Small intestine (tissue), 7 donors: Measurements from ENCODE around the gene VDR. TPM values are rescaled to one million over a fixed set of nuclear protein-coding genes. Genes with fewer than 3 reads are reported as not detected.

Experiments used
- DNase-seq, 2 donors: peaks; one replicate each; pipeline versions ENCODE4 v3.0.0 to v3.0.0-alpha.2; 2013
- FAIRE-seq: peaks from 2 replicates; lab custom pipeline; 2012; peaks lifted over from hg19 to GRCh38; lab: Jason Lieb, UNC
- H3K27ac ChIP-seq, 3 donors: one replicate each; pipeline ENCODE4 v1.5.1; 2013; ENCODE audit warnings: low read length in 2 of 3, mild to moderate bottlenecking in 2 of 3, control low read depth in 1 of 3, inconsistent platforms in 1 of 3, low read depth in 1 of 3, moderate library complexity in 1 of 3
- H3K27me3 ChIP-seq, 3 donors: one replicate each; pipeline ENCODE4 v1.6.1; 2013; ENCODE audit warnings: low read length in 3 of 3, inconsistent platforms in 1 of 3; ENCODE audit not compliant: control insufficient read depth in 3 of 3, insufficient read depth in 3 of 3
- H3K36me3 ChIP-seq, 3 donors: one replicate each; pipeline ENCODE4 v1.6.1; 2013; ENCODE audit warnings: low read length in 3 of 3, inconsistent platforms in 1 of 3, low read depth in 1 of 3, mild to moderate bottlenecking in 1 of 3, moderate library complexity in 1 of 3; ENCODE audit not compliant: control insufficient read depth in 3 of 3, insufficient read depth in 2 of 3
- H3K4me1 ChIP-seq, 3 donors: one replicate each; pipeline ENCODE4 v1.6.1; 2013; ENCODE audit warnings: low read length in 2 of 3, inconsistent platforms in 1 of 3, low read depth in 1 of 3, mild to moderate bottlenecking in 1 of 3, moderate library complexity in 1 of 3; ENCODE audit not compliant: control insufficient read depth in 3 of 3, insufficient read depth in 2 of 3
- H3K4me3 ChIP-seq, 3 donors: one replicate each; pipeline ENCODE4 v1.5.1; 2013; ENCODE audit warnings: low read length in 3 of 3, control low read depth in 1 of 3, inconsistent platforms in 1 of 3, low read depth in 1 of 3, mild to moderate bottlenecking in 1 of 3, moderate library complexity in 1 of 3
- H3K9me3 ChIP-seq, 2 donors: one replicate each; pipeline ENCODE4 v1.6.1; 2013; ENCODE audit warnings: low read depth in 1 of 2, low read length in 1 of 2; ENCODE audit not compliant: control insufficient read depth in 2 of 2, insufficient read depth in 1 of 2
- WGBS, 3 donors: extraction: QIAGEN DNeasy Blood & Tissue Kit; methylation state at CpG; one replicate each; pipeline ENCODE4 v1.1.7; 2013; 5-methylcytosine and 5-hydroxymethylcytosine counted together
- polyA plus RNA-seq, 4 donors: library from polyadenylated mRNA; stranded (reverse) in 3 of 4; unstranded in 1 of 4; fragments of 200-250 nt in 3 of 4; fragments of 120-200 nt in 1 of 4; gene quantifications; one replicate each; pipeline versions ENCODE4 v1.2.1 to v1.2.3, GENCODE V29; 2013
- donor health status: healthy with polysubstance abuse.
- donor health status: control.
- donor health status: control.
- donor health status: Bipolar disorder and iron deficiency.
- donor health status: healthy.

Gene VDR
- polyA plus RNA-seq, 4 donors = 16.6 to 61.0 (median 41.9) TPM

- FAIRE-seq = no peak
- WGBS, 3 donors = 50 to 78% (median 65%) methylated on average over 10 of the region's 10 CpGs
Observed at GRCh38 chr12:47878918-47879481, 25.8 kb downstream of the VDR start.

GRCh38 chr12:47878293-47878917 is 26.4 kb downstream of the VDR start:
- Histone ChIP-seq H3K9me3 (no peaks in the 10 kb centered on the region), H3K4me1 (peaks cover 6 to 33% (median 7%) of the 10 kb centered on the region in 3 donors), H3K36me3 (peaks cover 0 to 33% (median 5%) of the 10 kb centered on the region in 3 donors), H3K27ac (peak overlapping the region in 1 of 3 donors; percentile 9), H3K27me3 (no peaks in the 10 kb centered on the region), H3K4me3 (no peak overlapping the region)
- no peak for FAIRE-seq
- 80 to 88% (median 82%) methylated on average over 7 of the region's 7 CpGs for WGBS, 3 donors
- DNase-seq = no peak

More at GRCh38 chr12:47878918-47879481, 25.8 kb downstream of the VDR start:
- no peaks in the 10 kb centered on the region for H3K9me3 ChIP-seq
- H3K4me1 ChIP-seq = peaks cover 7 to 34% (median 12%) of the 10 kb centered on the region in 3 donors
- H3K36me3 ChIP-seq = peaks cover 0 to 37% (median 5%) of the 10 kb centered on the region in 3 donors
- no peak overlapping the region for H3K4me3 ChIP-seq
- H3K27me3 ChIP-seq = no peaks in the 10 kb centered on the region
- H3K27ac ChIP-seq = no peak overlapping the region
- DNase-seq = peak in 1 of 2 donors; percentile 58

GRCh38 chr12:47877081-47877480 is 27.7 kb downstream of the VDR start:
- DNase-seq = no peak
- H3K4me3 ChIP-seq = no peak overlapping the region
- WGBS, 3 donors = 55 to 73% (median 69%) methylated on average over 4 of the region's 4 CpGs
- H3K27ac ChIP-seq = no peak overlapping the region
- peaks cover 0 to 32% (median 5%) of the 10 kb centered on the region in 3 donors for H3K36me3 ChIP-seq
- H3K9me3 ChIP-seq = no peaks in the 10 kb centered on the region
- peaks cover under 1 to 19% (median 4%) of the 10 kb centered on the region in 3 donors for H3K4me1 ChIP-seq
- FAIRE-seq = no peak
- no peaks in the 10 kb centered on the region for H3K27me3 ChIP-seq

- Histone ChIP-seq H3K27me3 (no peaks in the 10 kb centered on the region), H3K36me3 (peaks cover 0 to 32% (median 5%) of the 10 kb centered on the region in 3 donors)
- no peak for FAIRE-seq
Observed at GRCh38 chr12:47876440-47876960, 28.3 kb downstream of the VDR start.

DNA sequence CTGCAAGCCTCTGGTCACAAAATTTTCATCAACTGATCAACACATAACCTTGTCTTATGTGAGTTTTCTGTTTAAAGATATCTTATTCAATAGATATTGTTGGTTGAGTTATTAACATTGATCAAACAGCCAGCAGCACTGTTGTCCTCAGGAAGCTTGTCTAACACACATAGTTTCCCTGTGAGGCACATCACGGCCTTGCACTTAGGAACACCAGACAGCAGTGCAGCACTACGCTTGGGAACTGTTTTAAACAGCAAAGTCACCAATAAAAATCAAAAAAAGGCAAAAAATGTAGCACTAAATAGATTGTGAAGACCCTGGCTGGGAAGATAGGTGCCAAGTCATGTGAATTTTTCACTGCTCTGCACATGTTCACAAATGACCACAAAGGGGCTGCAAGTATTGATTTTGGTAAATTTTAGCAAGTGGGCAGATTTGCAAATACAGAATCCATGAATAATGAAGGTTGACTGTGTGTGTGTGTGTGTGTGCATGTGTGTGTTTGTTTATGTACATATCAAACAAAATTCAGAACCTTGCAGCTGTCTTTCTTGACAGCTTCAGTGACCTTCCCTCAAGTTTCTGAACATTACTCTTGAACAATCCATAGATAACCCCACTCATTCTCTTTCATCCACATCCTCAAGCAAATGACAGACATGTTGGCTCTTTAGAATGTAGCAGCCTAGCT is 28.9 kb downstream of the VDR start:
- Histone ChIP-seq H3K27ac (no peak overlapping the region), H3K4me1 (peaks cover 0 to 14% (median 4%) of the 10 kb centered on the region in 3 donors), H3K4me3 (no peak overlapping the region), H3K9me3 (no peaks in the 10 kb centered on the region), H3K36me3 (peaks cover 0 to 32% (median 6%) of the 10 kb centered on the region in 3 donors), H3K27me3 (no peaks in the 10 kb centered on the region)
- DNase-seq (no peak), FAIRE-seq (no peak)
- 69 to 83% (median 83%) methylated on average over 2 of the region's 2 CpGs for WGBS, 3 donors

More at GRCh38 chr12:47876440-47876960, 28.3 kb downstream of the VDR start:
- Histone ChIP-seq H3K9me3 (no peaks in the 10 kb centered on the region), H3K4me1 (peaks cover 0 to 14% (median 4%) of the 10 kb centered on the region in 3 donors), H3K4me3 (no peak overlapping the region), H3K27ac (no peak overlapping the region)
- DNase-seq = no peak

DNA sequence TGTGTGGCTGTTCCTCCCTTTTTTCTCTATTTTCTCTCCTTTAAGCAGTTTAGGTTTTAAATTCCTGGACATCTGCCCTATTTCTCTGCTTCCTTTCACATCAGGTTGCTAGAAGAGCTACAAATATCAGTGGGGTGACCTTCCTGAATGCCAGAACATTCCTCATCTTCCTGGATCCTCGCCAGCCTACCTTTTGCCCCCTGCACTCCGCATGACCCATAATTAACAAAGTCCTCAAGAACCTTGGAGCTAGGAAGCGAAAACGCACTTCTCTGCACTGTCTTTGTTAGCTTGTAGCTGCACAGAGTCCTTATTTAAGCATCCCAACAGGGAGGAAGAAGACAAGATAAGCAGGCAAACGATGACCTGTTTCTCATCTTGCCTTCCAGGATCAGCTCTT is 30.5 kb downstream of the VDR start:
- H3K36me3 ChIP-seq = peaks cover 0 to 30% (median 9%) of the 10 kb centered on the region in 3 donors
- no peak overlapping the region for H3K4me3 ChIP-seq
- no peak for FAIRE-seq
- no peaks in the 10 kb centered on the region for H3K9me3 ChIP-seq
- no peaks in the 10 kb centered on the region for H3K27me3 ChIP-seq
- 31 to 56% (median 42%) methylated on average over 5 of the region's 5 CpGs for WGBS, 3 donors
- DNase-seq = peak; percentile 84 to 85
- peaks cover 0 to 14% (median 2%) of the 10 kb centered on the region in 3 donors for H3K4me1 ChIP-seq
- H3K27ac ChIP-seq = peak overlapping the region; percentile 27 to 54 (median 52)

DNA sequence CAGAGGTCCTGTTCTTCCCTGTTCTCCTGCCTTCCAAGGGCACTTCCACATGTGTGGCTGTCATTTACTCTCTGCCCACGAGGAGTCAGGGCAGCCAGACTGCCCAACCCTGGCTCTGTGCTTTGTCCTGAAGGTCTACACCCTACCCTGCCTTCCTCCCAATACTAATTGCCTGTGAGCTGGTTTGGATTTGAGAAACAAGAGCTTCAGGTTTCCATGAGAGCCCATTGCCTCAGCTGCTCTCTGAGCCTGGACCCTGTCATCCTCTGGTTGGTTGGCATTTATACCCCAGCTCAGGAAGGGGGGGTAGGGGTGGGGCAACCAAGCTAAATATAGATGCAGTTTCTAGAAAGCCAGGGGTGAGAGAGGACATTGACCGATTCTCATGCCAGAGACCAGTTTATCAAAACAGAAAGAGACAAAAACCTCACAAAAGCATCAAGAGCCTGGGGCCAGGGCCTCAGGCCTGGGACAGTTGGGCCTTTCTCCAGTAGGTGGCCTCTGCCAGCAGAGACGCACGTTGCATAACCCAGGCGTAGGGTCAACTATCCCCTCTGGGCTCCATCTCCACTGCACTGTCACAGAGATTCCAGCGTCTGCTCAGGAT is 34.5 kb downstream of the VDR start:
- peaks cover 0 to 14% (median 0%) of the 10 kb centered on the region in 3 donors for H3K4me1 ChIP-seq
- peak overlapping the region in 2 of 3 donors; percentile 13 to 70 for H3K27ac ChIP-seq
- no peaks in the 10 kb centered on the region for H3K9me3 ChIP-seq
- peak; percentile 32 to 68 for DNase-seq
- 38 to 41% (median 39%) methylated on average over 6 of the region's 6 CpGs for WGBS, 3 donors
- no peaks in the 10 kb centered on the region for H3K27me3 ChIP-seq
- no peak overlapping the region for H3K4me3 ChIP-seq
- peaks cover 0 to 23% (median 11%) of the 10 kb centered on the region in 3 donors for H3K36me3 ChIP-seq
- FAIRE-seq = no peak

- no peak for FAIRE-seq
- no peak overlapping the region for H3K4me3 ChIP-seq
- 62 to 66% (median 62%) methylated on average over 8 of the region's 8 CpGs for WGBS, 3 donors
- H3K27me3 ChIP-seq = no peaks in the 10 kb centered on the region
- peaks cover 0 to under 1% (median 0%) of the 10 kb centered on the region in 3 donors for H3K4me1 ChIP-seq
- H3K27ac ChIP-seq = peak overlapping the region in 1 of 3 donors; percentile 47
- no peaks in the 10 kb centered on the region for H3K9me3 ChIP-seq
- no peak for DNase-seq
- peaks cover 5 to 40% (median 18%) of the 10 kb centered on the region in 3 donors for H3K36me3 ChIP-seq
Observed at GRCh38 chr12:47868552-47869031, 36.2 kb downstream of the VDR start.
